MM.1S (cell line): ENCODE measurements around the gene FADS3.
A peak's percentile ranks its signal among the peaks of the same experiment; 100 is the strongest.

Source experiments
- DNase-seq: peaks from one replicate; pipeline ENCODE4 v3.0.0-alpha.2; 2015
- H2AFZ ChIP-seq: fragments of 300-600 bp; sonication (generic); 2 replicates; pipeline ENCODE4 v1.6.0; 2016; ENCODE audit warnings: antibody characterized with exemption, low read length
- H3F3A ChIP-seq: fragments of 300-600 bp; sonication (generic); 2 replicates; pipeline ENCODE4 v1.6.1; 2016; ENCODE audit warnings: mild to moderate bottlenecking, antibody characterized with exemption, low read length, moderate library complexity, mixed read lengths; ENCODE audit not compliant: insufficient read depth
- H3K27ac ChIP-seq: fragments of 300-600 bp; sonication (generic); 2 replicates; pipeline ENCODE4 v1.5.1; 2016; ENCODE audit warnings: mild to moderate bottlenecking, low read length
- H3K27me3 ChIP-seq: fragments of 300-600 bp; sonication (generic); replicated peaks from 2 replicates; pipeline ENCODE4 v1.6.0; 2016; ENCODE audit warnings: low read length; ENCODE audit not compliant: insufficient read depth
- H3K36me3 ChIP-seq: fragments of 300-600 bp; sonication (generic); replicated peaks from 2 replicates; pipeline ENCODE4 v1.6.1; 2016; ENCODE audit warnings: mild to moderate bottlenecking, low read length, mixed read lengths; ENCODE audit not compliant: insufficient read depth
- H3K4me1 ChIP-seq: fragments of 300-600 bp; sonication (generic); 2 replicates; pipeline ENCODE4 v1.6.1; 2016; ENCODE audit warnings: low read length, mixed read lengths
- H3K4me2 ChIP-seq: fragments of 300-600 bp; sonication (generic); 2 replicates; pipeline ENCODE4 v1.6.0; 2016; ENCODE audit warnings: low read depth, low read length
- H3K4me3 ChIP-seq: fragments of 300-600 bp; sonication (generic); 2 replicates; pipeline ENCODE4 v1.5.1; 2016; ENCODE audit warnings: low read length, mixed read lengths
- H3K79me2 ChIP-seq: fragments of 300-600 bp; sonication (generic); 2 replicates; pipeline ENCODE4 v1.6.1; 2016; ENCODE audit warnings: mixed run types, low read length, mixed read lengths
- H3K9ac ChIP-seq: fragments of 300-600 bp; sonication (generic); 2 replicates; pipeline ENCODE4 v1.6.1; 2016; ENCODE audit warnings: low read length, mixed read lengths
- H3K9me2 ChIP-seq: fragments of 300-600 bp; sonication (generic); replicated peaks from 2 replicates; pipeline ENCODE4 v1.6.1; 2016; ENCODE audit warnings: mild to moderate bottlenecking, low read length, mixed read lengths; ENCODE audit not compliant: insufficient read depth
- H3K9me3 ChIP-seq: fragments of 300-600 bp; sonication (generic); replicated peaks from 2 replicates; pipeline ENCODE4 v1.6.1; 2016; ENCODE audit warnings: mild to moderate bottlenecking, low read length, mixed read lengths; ENCODE audit not compliant: insufficient read depth
- H4K20me1 ChIP-seq: fragments of 300-600 bp; sonication (generic); 2 replicates; pipeline ENCODE4 v1.6.1; 2016; ENCODE audit warnings: mild to moderate bottlenecking, low read length, moderate library complexity, mixed read lengths; ENCODE audit not compliant: insufficient read depth
- CTCF ChIP-seq: fragments of 300-600 bp; sonication (generic); IDR thresholded peaks from 2 replicates; pipeline ENCODE4 v1.5.1; 2016; ENCODE audit warnings: antibody characterized with exemption, low read length, mixed read lengths
- EZH2 ChIP-seq: fragments of 300-600 bp; sonication (generic); optimal IDR thresholded peaks from 2 replicates; pipeline ENCODE3; 2017; ENCODE audit warnings: low read depth, mild to moderate bottlenecking, antibody characterized with exemption, low read length, mixed read lengths
- EZH2phosphoT487 ChIP-seq: fragments of 300-600 bp; sonication (generic); IDR thresholded peaks from 2 replicates; pipeline ENCODE4 v1.6.1; 2018; ENCODE audit warnings: antibody characterized with exemption, low read length

Gene FADS3

GRCh38 chr11:61829806-61830205 is 61.5 kb downstream of the FADS3 start:
- Histone ChIP-seq H3K36me3 (no peaks in the 10 kb centered on the region), H3K27me3 (peaks cover 41% of the 10 kb centered on the region), H4K20me1 (no peaks in the 10 kb centered on the region), H3K4me2 (no peak overlapping the region), H3K9me3 (no peaks in the 10 kb centered on the region), H3K4me1 (peaks cover 17% of the 10 kb centered on the region), H3K9ac (no peak overlapping the region), H3K79me2 (no peaks in the 10 kb centered on the region), H2AFZ (no peak overlapping the region), H3K27ac (no peak overlapping the region), H3F3A (no peaks in the 10 kb centered on the region), H3K4me3 (no peak overlapping the region), H3K9me2 (no peaks in the 10 kb centered on the region)
- no peak for DNase-seq
- TF ChIP-seq CTCF, result no peak
- no peak for TF ChIP-seq EZH2phosphoT487
- TF ChIP-seq EZH2, result no peak

- Histone ChIP-seq H3K36me3 (no peaks in the 10 kb centered on the region), H3K9me2 (no peaks in the 10 kb centered on the region), H3F3A (no peaks in the 10 kb centered on the region), H3K9me3 (no peaks in the 10 kb centered on the region), H3K4me1 (0 out of 2 replicates have a peak, but pooled peaks cover 9% of the 10 kb centered on the region), H3K4me3 (peak overlapping the region; percentile 35), H3K79me2 (no peaks in the 10 kb centered on the region), H3K4me2 (peak overlapping the region; percentile 67), H2AFZ (peak overlapping the region; percentile 27), H3K27ac (no peak overlapping the region), H4K20me1 (no peaks in the 10 kb centered on the region), H3K27me3 (peaks cover 41% of the 10 kb centered on the region), H3K9ac (no peak overlapping the region)
- no peak for TF ChIP-seq EZH2
- peak; percentile 26 for TF ChIP-seq CTCF
- TF ChIP-seq EZH2phosphoT487, result no peak
- no peak for DNase-seq
These were observed 62.5 kb downstream of the FADS3 start for GRCh38 chr11:61828629-61829407.

GRCh38 chr11:61828379-61828628 is 63.0 kb downstream of the FADS3 start:
- Histone ChIP-seq H3K27ac (no peak overlapping the region), H3K9ac (no peak overlapping the region), H3K9me2 (no peaks in the 10 kb centered on the region), H3K27me3 (peaks cover 41% of the 10 kb centered on the region), H3K36me3 (no peaks in the 10 kb centered on the region), H3K79me2 (no peaks in the 10 kb centered on the region), H2AFZ (peak overlapping the region; percentile 12; the same call in 1 of the 2 replicates), H3K4me1 (0 out of 2 replicates have a peak, but pooled peaks cover 9% of the 10 kb centered on the region), H4K20me1 (no peaks in the 10 kb centered on the region), H3K4me3 (peak overlapping the region; percentile 35), H3K4me2 (peak overlapping the region; percentile 67), H3F3A (no peaks in the 10 kb centered on the region), H3K9me3 (no peaks in the 10 kb centered on the region)
- no peak for DNase-seq
- no peak for TF ChIP-seq EZH2phosphoT487
- TF ChIP-seq CTCF, result no peak
- TF ChIP-seq EZH2, result no peak
